GM23338 (cell line): ENCODE measurements around the gene GUCY1A2.

ENCODE experiments used
- CREB1 ChIP-seq: fragments of 250-450 bp; sonication (Bioruptor Pico); IDR thresholded peaks from 2 replicates; pipeline ENCODE4 v1.5.0; 2020; ENCODE audit warnings: low read depth, mild to moderate bottlenecking, moderate library complexity
- EZH2 ChIP-seq: fragments of 200-600 bp; sonication (generic); IDR thresholded peaks from one replicate; pipeline ENCODE4 v1.8.0; 2017; ENCODE audit warnings: antibody characterized with exemption, mild to moderate bottlenecking, low read depth; ENCODE audit not compliant: unreplicated experiment
- EZH2phosphoT487 ChIP-seq: fragments of 200-600 bp; sonication (generic); IDR thresholded peaks from one replicate; pipeline ENCODE4 v1.8.1; 2018; ENCODE audit warnings: antibody characterized with exemption; ENCODE audit not compliant: unreplicated experiment
- JUNB ChIP-seq: IDR thresholded peaks from one replicate; pipeline ENCODE4 v1.6.1; 2016; ENCODE audit warnings: antibody characterized with exemption; ENCODE audit not compliant: unreplicated experiment
- POLR2AphosphoS5 ChIP-seq: IDR thresholded peaks from 2 replicates; pipeline ENCODE4 v1.6.1; 2016; ENCODE audit warnings: antibody characterized with exemption, low read depth
- STAT1 ChIP-seq: IDR thresholded peaks from one replicate; pipeline ENCODE4 v1.6.1; 2016; ENCODE audit warnings: antibody characterized with exemption; ENCODE audit not compliant: unreplicated experiment
- TF ChIP-seq, protein P1 (sequence below), 2 experiments: fragments of 200-600 bp in 1 of 2; sonication (generic) in 1 of 2; conservative IDR thresholded peaks; 2 replicates each; pipeline versions ENCODE4 v1.5.1 to v1.6.1; 2016 to 2017; ENCODE audit warnings: antibody characterized with exemption in 2 of 2, low read depth in 2 of 2, mild to moderate bottlenecking in 2 of 2, moderate library complexity in 1 of 2
- TF ChIP-seq, protein P2 (sequence below): IDR thresholded peaks from one replicate; pipeline ENCODE4 v1.6.1; 2018; ENCODE audit warnings: antibody characterized with exemption; ENCODE audit not compliant: unreplicated experiment

DNA sequence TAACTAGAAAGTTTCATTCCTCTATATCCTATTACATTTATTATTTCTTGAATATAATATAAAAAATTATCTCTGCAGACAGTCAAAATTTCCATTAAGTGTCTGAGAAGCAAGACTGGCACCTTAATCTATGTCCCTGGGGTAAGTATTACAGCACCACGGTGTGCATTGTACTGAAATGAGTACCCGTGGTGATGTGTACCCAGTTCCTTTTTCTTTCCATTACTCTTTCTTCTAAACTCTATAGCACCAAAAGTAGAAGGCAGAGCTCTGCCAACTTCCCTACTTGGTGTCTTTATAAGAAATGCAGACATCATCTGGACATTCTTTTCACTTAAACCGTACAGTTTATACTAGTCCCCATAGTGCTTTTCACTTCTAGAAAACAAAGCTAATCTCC is 161.7 kb downstream of the GUCY1A2 start:
- TF ChIP-seq, protein P1, sequence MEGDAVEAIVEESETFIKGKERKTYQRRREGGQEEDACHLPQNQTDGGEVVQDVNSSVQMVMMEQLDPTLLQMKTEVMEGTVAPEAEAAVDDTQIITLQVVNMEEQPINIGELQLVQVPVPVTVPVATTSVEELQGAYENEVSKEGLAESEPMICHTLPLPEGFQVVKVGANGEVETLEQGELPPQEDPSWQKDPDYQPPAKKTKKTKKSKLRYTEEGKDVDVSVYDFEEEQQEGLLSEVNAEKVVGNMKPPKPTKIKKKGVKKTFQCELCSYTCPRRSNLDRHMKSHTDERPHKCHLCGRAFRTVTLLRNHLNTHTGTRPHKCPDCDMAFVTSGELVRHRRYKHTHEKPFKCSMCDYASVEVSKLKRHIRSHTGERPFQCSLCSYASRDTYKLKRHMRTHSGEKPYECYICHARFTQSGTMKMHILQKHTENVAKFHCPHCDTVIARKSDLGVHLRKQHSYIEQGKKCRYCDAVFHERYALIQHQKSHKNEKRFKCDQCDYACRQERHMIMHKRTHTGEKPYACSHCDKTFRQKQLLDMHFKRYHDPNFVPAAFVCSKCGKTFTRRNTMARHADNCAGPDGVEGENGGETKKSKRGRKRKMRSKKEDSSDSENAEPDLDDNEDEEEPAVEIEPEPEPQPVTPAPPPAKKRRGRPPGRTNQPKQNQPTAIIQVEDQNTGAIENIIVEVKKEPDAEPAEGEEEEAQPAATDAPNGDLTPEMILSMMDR (conservative IDR thresholded peaks at IDR 0.05; ENCODE audit: low read depth in 2 of 2), result no peak
- TF ChIP-seq EZH2 (no peak), POLR2AphosphoS5 (no peak), JUNB (no peak), STAT1 (no peak), EZH2phosphoT487 (no peak), CREB1 (CRISPR knock-in tag) (no peak)
- TF ChIP-seq, protein P2, sequence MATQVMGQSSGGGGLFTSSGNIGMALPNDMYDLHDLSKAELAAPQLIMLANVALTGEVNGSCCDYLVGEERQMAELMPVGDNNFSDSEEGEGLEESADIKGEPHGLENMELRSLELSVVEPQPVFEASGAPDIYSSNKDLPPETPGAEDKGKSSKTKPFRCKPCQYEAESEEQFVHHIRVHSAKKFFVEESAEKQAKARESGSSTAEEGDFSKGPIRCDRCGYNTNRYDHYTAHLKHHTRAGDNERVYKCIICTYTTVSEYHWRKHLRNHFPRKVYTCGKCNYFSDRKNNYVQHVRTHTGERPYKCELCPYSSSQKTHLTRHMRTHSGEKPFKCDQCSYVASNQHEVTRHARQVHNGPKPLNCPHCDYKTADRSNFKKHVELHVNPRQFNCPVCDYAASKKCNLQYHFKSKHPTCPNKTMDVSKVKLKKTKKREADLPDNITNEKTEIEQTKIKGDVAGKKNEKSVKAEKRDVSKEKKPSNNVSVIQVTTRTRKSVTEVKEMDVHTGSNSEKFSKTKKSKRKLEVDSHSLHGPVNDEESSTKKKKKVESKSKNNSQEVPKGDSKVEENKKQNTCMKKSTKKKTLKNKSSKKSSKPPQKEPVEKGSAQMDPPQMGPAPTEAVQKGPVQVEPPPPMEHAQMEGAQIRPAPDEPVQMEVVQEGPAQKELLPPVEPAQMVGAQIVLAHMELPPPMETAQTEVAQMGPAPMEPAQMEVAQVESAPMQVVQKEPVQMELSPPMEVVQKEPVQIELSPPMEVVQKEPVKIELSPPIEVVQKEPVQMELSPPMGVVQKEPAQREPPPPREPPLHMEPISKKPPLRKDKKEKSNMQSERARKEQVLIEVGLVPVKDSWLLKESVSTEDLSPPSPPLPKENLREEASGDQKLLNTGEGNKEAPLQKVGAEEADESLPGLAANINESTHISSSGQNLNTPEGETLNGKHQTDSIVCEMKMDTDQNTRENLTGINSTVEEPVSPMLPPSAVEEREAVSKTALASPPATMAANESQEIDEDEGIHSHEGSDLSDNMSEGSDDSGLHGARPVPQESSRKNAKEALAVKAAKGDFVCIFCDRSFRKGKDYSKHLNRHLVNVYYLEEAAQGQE, result no peak
